Activated CD8-positive, alpha-beta T cell treated with anti-CD3 and anti-CD28 coated beads, Interleukin-2, amount 10 ng/mL, durations not matched to agents 7 days and 5 days (primary cell): Measurements from ENCODE around the gene EPS8L2. TPM values are rescaled to one million over a fixed set of nuclear protein-coding genes. Genes with fewer than 3 reads are reported as not detected.

ENCODE experiments used
- ATAC-seq: fragments of 150-1000 bp; cut with Tn5 transposase; one replicate; pipeline ENCODE4 v1.10.0; 2021; ENCODE audit warnings: moderate library complexity
- CTCF ChIA-PET: fragments of 350-600 bp; sonication (Branson Sonifier 250); formaldehyde crosslinking; loops from one replicate; lab custom pipeline; 2021; ENCODE audit warnings: antibody characterized with exemption; lab: Charles Lee
- POLR2A ChIA-PET: fragments of 350-600 bp; sonication (Branson Sonifier 250); formaldehyde crosslinking; loops from one replicate; lab custom pipeline; 2021; ENCODE audit warnings: antibody characterized with exemption; lab: Charles Lee
- DNase-seq: peaks from one replicate; pipeline ENCODE4 v3.0.0-alpha.2; 2020
- H3K27ac Mint-ChIP-seq: one replicate; pipeline ENCODE4 v1.8.0; 2021; ENCODE audit warnings: mild to moderate bottlenecking, mixed read lengths
- H3K27me3 Mint-ChIP-seq: one replicate; pipeline ENCODE4 v1.8.0; 2021; ENCODE audit warnings: low read depth, mixed read lengths
- H3K36me3 Mint-ChIP-seq: one replicate; pipeline ENCODE4 v1.8.0; 2021; ENCODE audit warnings: low read depth, mixed read lengths
- H3K4me1 Mint-ChIP-seq: one replicate; pipeline ENCODE4 v1.8.0; 2021; ENCODE audit warnings: low read depth, mixed read lengths
- H3K4me3 Mint-ChIP-seq: one replicate; pipeline ENCODE4 v1.8.0; 2021; ENCODE audit warnings: mild to moderate bottlenecking, mixed read lengths
- H3K9me3 Mint-ChIP-seq: one replicate; pipeline ENCODE4 v1.8.0; 2022; ENCODE audit warnings: mixed read lengths; ENCODE audit not compliant: insufficient read depth
- total RNA-seq, 2 experiments: library from RNA; stranded (reverse); gene quantifications; one replicate each; pipeline ENCODE4 v1.2.3, GENCODE V29; 2021

EPS8L2 gene
- total RNA-seq, 2 experiments from 2014 or later, result 13.9 to 15.0 TPM

GRCh38 chr11:706957-707816 lies 1.2 kb downstream of the EPS8L2 start:
- no peak overlapping the region for H3K4me3 Mint-ChIP-seq
- POLR2A ChIA-PET, result interaction anchor here (0.6 kb wide), 1 partner anchor 467 kb away, joined by 3 read pairs; no protein-coding TSS in a partner anchor
- no peaks in the 10 kb centered on the region for H3K36me3 Mint-ChIP-seq
- peaks cover 8% of the 10 kb centered on the region for H3K4me1 Mint-ChIP-seq
- no peak for DNase-seq
- CTCF ChIA-PET, result interaction anchor here (1.1 kb wide), 1 partner anchor 9 kb away, joined by 3 read pairs; no protein-coding TSS in a partner anchor
- no peak for ATAC-seq
- H3K9me3 Mint-ChIP-seq, result no peaks in the 10 kb centered on the region
- H3K27ac Mint-ChIP-seq, result no peak overlapping the region
- H3K27me3 Mint-ChIP-seq, result peaks cover 8% of the 10 kb centered on the region

- Mint-ChIP-seq H3K36me3 (no peaks in the 10 kb centered on the region), H3K9me3 (no peaks in the 10 kb centered on the region), H3K4me1 (peaks cover 8% of the 10 kb centered on the region), H3K27ac (no peak overlapping the region), H3K27me3 (peaks cover 8% of the 10 kb centered on the region), H3K4me3 (no peak overlapping the region)
- no peak for DNase-seq
- ATAC-seq, result no peak
- CTCF ChIA-PET, result no interaction called here
- POLR2A ChIA-PET, result no interaction called here
Measured at GRCh38 chr11:707817-708420, 1.9 kb downstream of the EPS8L2 start.

GRCh38 chr11:708511-708910 lies 2.5 kb downstream of the EPS8L2 start:
- Mint-ChIP-seq H3K4me1 (peaks cover 8% of the 10 kb centered on the region), H3K9me3 (no peaks in the 10 kb centered on the region), H3K36me3 (no peaks in the 10 kb centered on the region), H3K27ac (no peak overlapping the region), H3K4me3 (no peak overlapping the region), H3K27me3 (peaks cover 8% of the 10 kb centered on the region)
- POLR2A ChIA-PET, result no interaction called here
- CTCF ChIA-PET, result no interaction called here
- ATAC-seq (no peak), DNase-seq (no peak)

GRCh38 chr11:709109-709997 lies 3.3 kb downstream of the EPS8L2 start:
- Mint-ChIP-seq H3K36me3 (no peaks in the 10 kb centered on the region), H3K4me3 (no peak overlapping the region), H3K27ac (no peak overlapping the region), H3K4me1 (peaks cover 8% of the 10 kb centered on the region), H3K27me3 (peaks cover 8% of the 10 kb centered on the region), H3K9me3 (no peaks in the 10 kb centered on the region)
- DNase-seq (no peak), ATAC-seq (no peak)
- CTCF ChIA-PET, result no interaction called here
- POLR2A ChIA-PET, result no interaction called here

GRCh38 chr11:714436-714835 lies 8.4 kb downstream of the EPS8L2 start:
- Mint-ChIP-seq H3K4me1 (peaks cover 5% of the 10 kb centered on the region), H3K27me3 (peaks cover 9% of the 10 kb centered on the region), H3K27ac (no peak overlapping the region), H3K4me3 (no peak overlapping the region), H3K36me3 (no peaks in the 10 kb centered on the region), H3K9me3 (no peaks in the 10 kb centered on the region)
- DNase-seq (no peak), ATAC-seq (no peak)
- POLR2A ChIA-PET, result no interaction called here
- CTCF ChIA-PET, result no interaction called here

GRCh38 chr11:719214-720016 lies 13.4 kb downstream of the EPS8L2 start:
- Mint-ChIP-seq H3K9me3 (no peaks in the 10 kb centered on the region), H3K4me1 (peaks cover 11% of the 10 kb centered on the region), H3K36me3 (no peaks in the 10 kb centered on the region), H3K27me3 (peaks cover 27% of the 10 kb centered on the region), H3K27ac (no peak overlapping the region), H3K4me3 (no peak overlapping the region)
- CTCF ChIA-PET, result no interaction called here
- ATAC-seq, result no peak
- POLR2A ChIA-PET, result no interaction called here
- DNase-seq, result no peak

GRCh38 chr11:720017-720641 lies 14.1 kb downstream of the EPS8L2 start:
- no peaks in the 10 kb centered on the region for H3K9me3 Mint-ChIP-seq
- H3K36me3 Mint-ChIP-seq, result no peaks in the 10 kb centered on the region
- peaks cover 27% of the 10 kb centered on the region for H3K27me3 Mint-ChIP-seq
- peak overlapping the region; percentile 15 for H3K4me3 Mint-ChIP-seq
- peaks cover 15% of the 10 kb centered on the region for H3K4me1 Mint-ChIP-seq
- no peak overlapping the region for H3K27ac Mint-ChIP-seq
- no peak for ATAC-seq
- ChIA-PET CTCF (interaction anchor here (1.0 kb wide), 1 partner anchor 165 kb away, joined by 3 read pairs; no protein-coding TSS in a partner anchor), POLR2A (interaction anchor here (0.7 kb wide), 1 partner anchor 403 kb away, joined by 4 read pairs; no protein-coding TSS in a partner anchor)
- DNase-seq, result no peak

- H3K27ac Mint-ChIP-seq, result no peak overlapping the region
- H3K27me3 Mint-ChIP-seq, result peaks cover 25% of the 10 kb centered on the region
- ATAC-seq, result peak; percentile 48
- no peaks in the 10 kb centered on the region for H3K36me3 Mint-ChIP-seq
- DNase-seq, result peak; percentile 44
- CTCF ChIA-PET, result interaction anchor here (1.0 to 2.2 kb wide), 3 partner anchors 10 to 166 kb away, joined by 3 to 5 read pairs (median 4); no protein-coding TSS in a partner anchor
- no peak overlapping the region for H3K4me3 Mint-ChIP-seq
- no peaks in the 10 kb centered on the region for H3K9me3 Mint-ChIP-seq
- POLR2A ChIA-PET, result interaction anchor here (0.6 to 0.7 kb wide), 2 partner anchors 403 to 499 kb away, joined by 3 to 4 read pairs; no protein-coding TSS in a partner anchor
- H3K4me1 Mint-ChIP-seq, result peaks cover 18% of the 10 kb centered on the region
Measured at GRCh38 chr11:720642-721246, 14.7 kb downstream of the EPS8L2 start.

- DNase-seq (no peak), ATAC-seq (no peak)
- ChIA-PET CTCF (interaction anchor here (0.9 to 7.3 kb wide), 7 partner anchors 9 to 166 kb away, joined by 3 to 86 read pairs (median 5); partner anchors contain the start of genes PHRF1 and TMEM80), POLR2A (interaction anchor here (0.6 to 1.4 kb wide), 3 partner anchors 24 to 499 kb away, joined by 3 to 6 read pairs (median 3); partner anchors contain the start of gene TMEM80)
- no peak overlapping the region for H3K4me3 Mint-ChIP-seq
- no peak overlapping the region for H3K27ac Mint-ChIP-seq
- H3K9me3 Mint-ChIP-seq, result no peaks in the 10 kb centered on the region
- H3K36me3 Mint-ChIP-seq, result no peaks in the 10 kb centered on the region
- peaks cover 18% of the 10 kb centered on the region for H3K4me1 Mint-ChIP-seq
- H3K27me3 Mint-ChIP-seq, result peaks cover 25% of the 10 kb centered on the region
Measured at GRCh38 chr11:721247-721740, 15.3 kb downstream of the EPS8L2 start.
